Stimulated activated CD4-positive, alpha-beta T cell treated with anti-CD3 and anti-CD28 coated beads, Interleukin-12 subunit alpha, Interleukin-12 subunit beta, amount 100 ng/mL, for 24 hours (primary cell): ENCODE measurements around the gene AGAP9.
"Not testable (repeated sequence)": the region's sequence is repeated elsewhere in the genome, so short reads cannot be mapped to it uniquely, and the experiment has no call there.

Experiments used
- DNase-seq, 2 experiments: peaks; one replicate each; pipeline ENCODE4 v3.0.0-alpha.2; 2020; ENCODE audit warnings: low read depth in 2 of 2

AGAP9 gene

GRCh38 chr10:47485943-47486342 lies 37.5 kb downstream of the AGAP9 start:
- DNase-seq, result not testable (repeated sequence)

- not testable (repeated sequence) for DNase-seq
These were observed 38.7 kb downstream of the AGAP9 start for GRCh38 chr10:47484786-47485185.

- not testable (repeated sequence) for DNase-seq
These were observed 39.5 kb downstream of the AGAP9 start, which contains the start of gene ANXA8 for GRCh38 chr10:47483923-47484322. Gene ANXA8, minus strand, starts transcription at chr10:47484115. Its CDS starts 182 bp downstream, at chr10:47483933.

DNA sequence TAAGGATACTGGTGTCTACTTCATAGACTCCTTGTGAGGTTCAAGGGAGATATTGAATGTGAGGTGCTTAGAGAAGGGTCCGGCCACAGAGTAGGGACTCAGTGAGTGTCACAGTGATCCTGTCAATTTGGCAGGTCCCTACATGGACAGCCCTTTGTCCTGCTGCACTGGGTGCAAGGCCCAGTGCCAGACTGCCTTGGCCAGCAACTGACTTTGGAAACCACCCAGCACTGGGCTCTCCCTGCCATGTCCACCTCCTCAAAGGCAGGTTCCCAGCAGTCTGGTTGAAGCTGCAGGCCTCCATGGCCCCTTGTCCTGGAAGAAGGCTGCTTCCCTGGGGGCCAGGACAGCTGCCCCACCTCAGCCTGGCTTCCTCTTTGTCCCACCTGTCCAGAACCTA lies 41.1 kb downstream of the AGAP9 start:
- not testable (repeated sequence) for DNase-seq

DNA sequence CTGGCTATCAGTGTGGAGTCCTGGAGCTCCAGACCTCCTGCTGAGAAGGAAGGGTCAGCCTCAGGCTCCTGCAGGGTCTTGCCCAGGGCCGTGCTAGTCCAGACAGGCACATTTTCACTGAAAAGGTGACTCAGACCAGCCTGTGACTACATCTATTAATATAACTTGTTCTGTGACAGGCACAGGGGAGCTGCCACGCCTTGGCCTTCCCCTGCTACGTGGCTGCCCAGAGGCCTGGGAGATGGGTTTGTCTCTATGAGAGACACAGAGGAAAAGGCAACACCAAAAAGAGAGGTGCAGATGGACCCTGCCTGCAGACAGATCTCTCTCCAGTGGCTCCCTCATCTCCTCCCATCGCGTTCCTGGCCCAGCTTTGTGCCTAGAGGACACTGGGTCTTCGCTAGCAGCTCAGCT lies 41.7 kb downstream of the AGAP9 start:
- DNase-seq, result not testable (repeated sequence)

GRCh38 chr10:47481182-47481766 lies 42.2 kb downstream of the AGAP9 start:
- DNase-seq, result not testable (repeated sequence)

DNA sequence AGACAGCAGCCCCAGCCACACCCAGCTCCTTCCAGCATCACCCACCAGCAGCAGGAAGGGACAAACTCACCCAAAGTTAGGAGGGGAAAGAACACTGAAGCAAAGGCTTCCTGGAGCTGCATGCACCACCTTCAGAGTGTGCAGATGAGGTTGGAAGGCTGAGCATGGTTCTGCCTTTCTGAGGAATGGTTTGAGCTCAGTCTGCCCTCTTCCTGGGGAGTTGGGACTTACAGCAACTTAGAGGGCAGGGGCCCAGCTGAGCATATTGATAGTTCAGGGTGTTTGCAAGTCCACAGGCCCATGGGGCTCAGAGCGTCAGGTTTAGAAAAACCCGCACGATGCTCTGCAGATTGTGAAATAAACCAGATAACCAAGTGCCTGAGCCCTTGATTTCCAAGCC lies 43.3 kb downstream of the AGAP9 start:
- DNase-seq, result not testable (repeated sequence)

DNA sequence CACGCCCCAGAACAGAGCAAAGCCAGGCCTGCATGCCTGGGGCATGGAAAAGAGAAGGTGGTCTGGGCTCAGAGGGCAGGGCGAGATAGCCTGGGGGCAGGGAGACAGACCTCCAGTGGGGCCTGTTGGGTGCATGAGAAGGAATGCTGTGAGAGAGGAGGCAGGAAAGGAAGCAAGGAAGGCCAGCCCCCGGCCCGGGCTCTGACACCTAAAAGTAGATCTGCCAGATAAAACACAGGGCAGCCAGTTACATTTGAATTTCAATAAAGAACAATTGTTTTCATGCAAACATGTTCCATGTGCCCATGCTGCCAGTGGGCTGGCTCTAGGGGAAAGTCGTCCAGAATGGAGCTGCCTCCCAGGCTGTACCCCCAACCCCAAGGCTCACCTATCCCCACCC lies 45.3 kb downstream of the AGAP9 start:
- not testable (repeated sequence) for DNase-seq

DNA sequence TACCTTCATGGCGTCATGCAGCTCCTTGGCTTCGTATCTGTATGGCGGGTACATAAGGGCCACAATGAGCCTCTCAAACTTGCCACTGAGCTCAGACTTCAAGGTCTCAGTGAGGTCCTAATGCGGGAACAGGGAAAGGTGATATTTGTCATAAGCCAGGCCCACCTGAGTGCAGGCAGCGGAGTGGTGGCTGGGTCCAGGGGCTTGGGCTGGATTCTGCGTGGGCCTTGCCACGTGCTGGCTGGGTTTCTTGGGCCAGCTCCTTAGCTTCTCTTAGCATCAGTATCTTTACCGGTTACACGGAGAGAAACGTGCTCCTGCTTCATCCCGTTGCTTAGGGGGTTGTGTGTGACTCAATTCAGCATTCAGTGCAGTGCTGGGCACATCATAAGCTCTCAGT lies 46.4 kb downstream of the AGAP9 start:
- DNase-seq, result not testable (repeated sequence)

DNA sequence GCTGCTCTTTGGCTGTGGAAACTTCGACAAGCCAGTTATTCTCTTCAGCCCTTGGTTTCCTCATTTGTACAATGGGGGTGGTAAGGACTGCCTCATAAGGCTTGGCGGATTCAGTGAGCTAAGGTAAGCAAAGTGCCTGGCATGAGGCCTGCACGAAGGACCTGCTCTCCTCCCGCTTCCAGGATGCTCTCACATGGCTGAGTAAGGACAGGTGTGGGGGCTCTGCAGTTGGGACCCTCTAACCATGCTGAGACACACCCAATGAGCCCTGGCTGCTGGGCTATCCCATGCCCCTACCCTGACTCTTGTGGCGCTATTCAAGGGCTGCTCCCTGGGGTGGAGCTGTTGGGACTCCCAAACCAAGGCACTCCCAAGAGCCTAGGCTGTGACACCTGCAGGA lies 48.3 kb downstream of the AGAP9 start:
- DNase-seq, result not testable (repeated sequence)

GRCh38 chr10:47473516-47473915 lies 49.9 kb downstream of the AGAP9 start:
- DNase-seq, result not testable (repeated sequence)

- DNase-seq, result not testable (repeated sequence)
These were observed 50.8 kb downstream of the AGAP9 start for GRCh38 chr10:47472647-47473046.

GRCh38 chr10:47472072-47472471 lies 51.4 kb downstream of the AGAP9 start:
- DNase-seq, result not testable (repeated sequence)

DNA sequence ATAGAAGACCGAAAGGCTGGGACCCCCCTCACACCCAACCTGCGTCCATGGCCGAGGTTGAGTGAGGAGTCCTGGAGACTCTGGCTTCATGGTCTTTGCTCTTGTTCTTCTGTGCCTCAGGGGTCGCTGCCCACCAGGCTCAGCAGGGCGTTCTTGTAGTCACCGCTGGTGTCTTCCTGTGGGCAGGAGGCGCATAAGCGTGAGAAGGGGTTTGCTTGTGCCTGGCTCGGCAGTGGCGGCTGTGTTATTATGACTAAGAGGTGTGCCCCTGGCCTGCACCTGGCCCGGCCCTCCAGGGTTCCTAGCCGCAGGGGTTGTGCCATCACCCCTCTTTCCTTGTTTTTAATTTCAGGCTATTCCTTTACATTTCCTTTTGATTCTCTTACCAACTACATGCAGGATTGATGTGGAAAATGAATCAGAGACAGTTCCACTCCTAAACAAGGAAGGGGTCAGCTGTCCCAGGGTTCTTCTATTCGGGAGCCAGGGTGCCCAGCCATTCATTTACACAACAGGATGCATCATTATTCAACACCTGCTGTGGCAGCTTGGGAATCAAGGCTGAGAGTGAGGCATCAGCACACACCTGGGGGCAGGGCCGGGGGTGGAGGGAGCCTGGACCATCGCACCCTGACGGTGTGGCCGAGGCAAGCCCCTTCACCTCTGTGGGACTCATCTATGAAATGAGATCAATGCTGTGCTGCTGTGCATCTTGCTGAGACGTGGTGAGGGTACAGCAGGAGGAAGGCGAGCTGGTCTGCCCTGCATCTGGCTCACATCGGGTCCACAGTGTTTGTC lies 54.5 kb downstream of the AGAP9 start:
- DNase-seq, result not testable (repeated sequence)

- DNase-seq, result not testable (repeated sequence)
These were observed 55.5 kb downstream of the AGAP9 start for GRCh38 chr10:47467957-47468356.

GRCh38 chr10:47467458-47467857 lies 56.0 kb downstream of the AGAP9 start:
- not testable (repeated sequence) for DNase-seq

GRCh38 chr10:47465216-47465917 lies 58.1 kb downstream of the AGAP9 start:
- DNase-seq, result not testable (repeated sequence)

- DNase-seq, result not testable (repeated sequence)
These were observed 60.7 kb downstream of the AGAP9 start for GRCh38 chr10:47462577-47463358.

GRCh38 chr10:47461261-47461687 lies 62.2 kb downstream of the AGAP9 start:
- peak in 1 of 2 experiments; percentile 15 for DNase-seq

DNA sequence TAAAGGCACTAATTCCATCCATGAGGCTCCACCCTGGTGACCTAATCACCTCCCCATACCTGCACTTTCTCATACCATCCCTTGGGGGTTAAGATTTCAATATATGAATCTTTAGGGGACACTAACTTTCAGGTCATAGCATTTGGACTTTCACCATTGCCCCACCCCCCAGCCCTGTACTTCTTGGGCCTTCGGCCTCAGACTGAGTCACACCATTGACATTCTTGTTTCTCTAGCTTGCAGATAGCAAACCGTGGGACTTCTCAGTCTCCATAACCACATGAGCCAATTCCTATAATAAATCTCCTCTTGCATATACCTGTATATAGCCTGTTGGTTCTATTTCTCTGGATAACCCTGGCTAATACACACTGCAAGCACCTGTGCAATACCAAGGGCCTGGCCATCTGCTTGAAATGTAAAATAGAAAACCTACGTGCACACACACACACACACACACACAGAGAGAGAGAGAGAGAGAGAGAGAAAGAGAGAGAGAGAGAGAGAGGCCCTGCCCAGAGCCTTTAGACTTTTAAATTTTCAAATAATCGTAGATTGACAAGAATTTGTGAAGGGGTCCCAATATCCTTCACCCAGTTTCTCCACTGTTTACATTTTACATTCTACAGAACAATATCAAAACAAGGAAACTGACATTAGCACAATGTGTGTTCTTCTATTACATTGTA lies 64.8 kb downstream of the AGAP9 start:
- no peak for DNase-seq

DNA sequence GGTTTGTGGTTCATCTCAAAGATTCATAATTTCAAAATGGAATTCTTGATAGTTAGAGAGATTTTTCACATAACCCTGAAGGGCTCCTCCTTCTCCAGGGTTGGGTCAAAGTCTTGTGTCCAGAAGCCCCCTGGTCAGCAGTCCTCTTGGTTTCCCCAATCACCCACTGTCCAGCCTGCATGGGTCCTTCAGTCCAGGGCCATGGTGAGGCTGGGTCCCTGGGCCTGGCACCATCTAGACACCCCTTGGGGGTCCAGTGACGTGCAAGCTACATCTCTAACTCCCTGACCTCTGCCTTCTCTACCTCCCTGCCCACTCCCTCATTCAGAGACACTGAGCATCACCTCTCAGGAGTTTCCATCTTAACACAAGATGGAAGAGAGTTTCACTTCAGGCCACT lies 65.6 kb downstream of the AGAP9 start:
- DNase-seq, result no peak
